H9 (cell line): Measurements from ENCODE around the gene PNPLA2. TPM values are rescaled to one million over a fixed set of nuclear protein-coding genes. Genes with fewer than 3 reads are reported as not detected.
A peak's percentile ranks its signal among the peaks of the same experiment; 100 is the strongest.

ENCODE experiments used
- DNase-seq: peaks from one replicate; pipeline ENCODE4 v3.0.0-alpha.2; 2017
- H2AFZ ChIP-seq: one replicate; pipeline ENCODE4 v1.6.1; 2013; ENCODE audit warnings: mild to moderate bottlenecking, low read length, control low read depth, moderate library complexity
- H2AK5ac ChIP-seq: 2 replicates; pipeline ENCODE4 v1.6.1; 2013; ENCODE audit warnings: low read length, control low read depth, mixed read lengths; ENCODE audit not compliant: insufficient read length
- H2BK120ac ChIP-seq: one replicate; pipeline ENCODE4 v1.6.1; 2013; ENCODE audit warnings: low read depth, mild to moderate bottlenecking, low read length, control low read depth, inconsistent platforms; ENCODE audit not compliant: poor library complexity, severe bottlenecking
- H2BK12ac ChIP-seq: 2 replicates; pipeline ENCODE4 v1.6.1; 2013; ENCODE audit warnings: low read length, control low read depth, mixed read lengths, low read depth; ENCODE audit not compliant: insufficient read length
- H2BK15ac ChIP-seq: 2 replicates; pipeline ENCODE4 v1.6.1; 2013; ENCODE audit warnings: low read depth, low read length, control low read depth
- H2BK20ac ChIP-seq: one replicate; pipeline ENCODE4 v1.6.1; 2013; ENCODE audit warnings: low read depth, mild to moderate bottlenecking, low read length, control low read depth, inconsistent platforms; ENCODE audit not compliant: poor library complexity, severe bottlenecking
- H2BK5ac ChIP-seq: 2 replicates; pipeline ENCODE4 v1.6.1; 2013; ENCODE audit warnings: low read length, control low read depth, mixed read lengths; ENCODE audit not compliant: insufficient read length
- H3K14ac ChIP-seq: 2 replicates; pipeline ENCODE4 v1.6.1; 2013; ENCODE audit warnings: low read length, control low read depth; ENCODE audit not compliant: insufficient read depth
- H3K18ac ChIP-seq: 2 replicates; pipeline ENCODE4 v1.6.1; 2013; ENCODE audit warnings: low read depth, mild to moderate bottlenecking, mixed read lengths, low read length, control low read depth; ENCODE audit not compliant: insufficient read length
- H3K23ac ChIP-seq: 2 replicates; pipeline ENCODE4 v1.6.1; 2013; ENCODE audit warnings: low read length, control low read depth, mixed read lengths, low read depth; ENCODE audit not compliant: insufficient read length
- H3K23me2 ChIP-seq: 2 replicates; pipeline ENCODE4 v1.6.1; 2013; ENCODE audit warnings: low read depth, mild to moderate bottlenecking, mixed read lengths, low read length, control low read depth; ENCODE audit not compliant: insufficient read length, poor library complexity, severe bottlenecking
- H3K27ac ChIP-seq: 2 replicates; pipeline ENCODE4 v1.5.1; 2013; ENCODE audit warnings: low read length, control low read depth, mixed read lengths, low read depth; ENCODE audit not compliant: insufficient read length
- H3K27me3 ChIP-seq: 2 replicates; pipeline ENCODE4 v1.6.1; 2013; ENCODE audit warnings: low read length, control low read depth, inconsistent platforms; ENCODE audit not compliant: insufficient read depth
- H3K4ac ChIP-seq: 2 replicates; pipeline ENCODE4 v1.6.1; 2013; ENCODE audit warnings: low read depth, mild to moderate bottlenecking, control low read depth, inconsistent platforms, low read length, moderate library complexity
- H3K4me1 ChIP-seq: 2 replicates; pipeline ENCODE4 v1.6.1; 2013; ENCODE audit warnings: low read length, control low read depth, inconsistent platforms; ENCODE audit not compliant: insufficient read depth
- H3K4me2 ChIP-seq: 2 replicates; pipeline ENCODE4 v1.6.1; 2013; ENCODE audit warnings: low read length, control low read depth, mixed read lengths; ENCODE audit not compliant: insufficient read length, insufficient read depth
- H3K56ac ChIP-seq: 2 replicates; pipeline ENCODE4 v1.6.1; 2013; ENCODE audit warnings: low read depth, mild to moderate bottlenecking, mixed read lengths, low read length, control low read depth; ENCODE audit not compliant: insufficient read length
- H3K79me1 ChIP-seq: 2 replicates; pipeline ENCODE4 v1.6.1; 2013; ENCODE audit warnings: low read depth, mild to moderate bottlenecking, moderate library complexity, low read length, control low read depth, inconsistent platforms; ENCODE audit not compliant: insufficient read depth, poor library complexity, severe bottlenecking
- H3K79me2 ChIP-seq: 2 replicates; pipeline ENCODE4 v1.6.1; 2013; ENCODE audit warnings: low read length, control low read depth, inconsistent platforms; ENCODE audit not compliant: insufficient read depth
- H3K9ac ChIP-seq: 2 replicates; pipeline ENCODE4 v1.6.1; 2013; ENCODE audit warnings: low read length, control low read depth, mixed read lengths; ENCODE audit not compliant: insufficient read length; ENCODE audit errors: extremely low read depth
- H3K9me3 ChIP-seq: one replicate; pipeline ENCODE4 v1.6.1; 2013; ENCODE audit warnings: low read depth, low read length, inconsistent platforms; ENCODE audit not compliant: control insufficient read depth
- H3T11ph ChIP-seq: one replicate; pipeline ENCODE4 v1.6.1; 2013; ENCODE audit warnings: mild to moderate bottlenecking, low read length, control low read depth, inconsistent platforms
- H4K20me1 ChIP-seq: one replicate; pipeline ENCODE4 v1.6.1; 2013; ENCODE audit not compliant: control insufficient read depth, insufficient read length, insufficient read depth
- H4K5ac ChIP-seq: 2 replicates; pipeline ENCODE4 v1.6.1; 2013; ENCODE audit warnings: low read depth, mild to moderate bottlenecking, mixed read lengths, low read length, control low read depth; ENCODE audit not compliant: insufficient read length
- H4K8ac ChIP-seq: replicated peaks from 2 replicates; pipeline ENCODE4 v1.6.1; 2013; ENCODE audit warnings: low read length, control low read depth, mixed read lengths, low read depth; ENCODE audit not compliant: insufficient read length
- H4K91ac ChIP-seq: 2 replicates; pipeline ENCODE4 v1.6.1; 2013; ENCODE audit warnings: low read depth, mild to moderate bottlenecking, moderate library complexity, mixed read lengths, low read length, control low read depth; ENCODE audit not compliant: insufficient read length
- H3K27ac Mint-ChIP-seq, 3 experiments: 2 replicates in 2 of 3; 3 replicates in 1 of 3; pipeline ENCODE4 v1.8.0; 2020 to 2021; ENCODE audit warnings: mixed read lengths in 3 of 3, mild to moderate bottlenecking in 1 of 3, moderate library complexity in 1 of 3
- H3K27me3 Mint-ChIP-seq: 2 replicates; pipeline ENCODE4 v1.8.0; 2021; ENCODE audit warnings: low read depth, mild to moderate bottlenecking, moderate library complexity, mixed read lengths
- H3K36me3 Mint-ChIP-seq, 3 experiments: 2 replicates in 2 of 3; 3 replicates in 1 of 3; pipeline ENCODE4 v1.8.0; 2020 to 2021; ENCODE audit warnings: low read depth in 3 of 3, mixed read lengths in 3 of 3; ENCODE audit not compliant: insufficient read depth in 1 of 3
- H3K4me1 Mint-ChIP-seq, 2 experiments: 2 replicates each; pipeline ENCODE4 v1.8.0; 2020; ENCODE audit warnings: mixed read lengths in 2 of 2
- H3K4me3 Mint-ChIP-seq, 2 experiments: 2 replicates in 1 of 2; 3 replicates in 1 of 2; pipeline ENCODE4 v1.8.0; 2020 to 2021; ENCODE audit warnings: mild to moderate bottlenecking in 2 of 2, mixed read lengths in 2 of 2, moderate library complexity in 1 of 2
- H3K9me3 Mint-ChIP-seq, 2 experiments: 2 replicates in 1 of 2; 3 replicates in 1 of 2; pipeline ENCODE4 v1.8.0; 2020; ENCODE audit warnings: mild to moderate bottlenecking in 2 of 2, mixed read lengths in 2 of 2, moderate library complexity in 1 of 2
- CTCF ChIP-seq: fragments of 200-600 bp; sonication (generic); conservative IDR thresholded peaks from 3 replicates; pipeline ENCODE4 v1.8.0; 2021; ENCODE audit warnings: antibody characterized with exemption, mild to moderate bottlenecking
- WGBS: extraction: QIAGEN DNeasy Blood & Tissue Kit; methylation state at CpG from one replicate; pipeline ENCODE4 v1.1.7; 2013; ENCODE audit warnings: missing lambda C conversion rate, low lambda C conversion rate, mixed read lengths; ENCODE audit not compliant: insufficient read length; ENCODE audit errors: extremely low coverage; 5-methylcytosine and 5-hydroxymethylcytosine counted together
- total RNA-seq: library from RNA; stranded (reverse); gene quantifications from 2 replicates; pipeline ENCODE4 v1.2.1, GENCODE V29; 2021

The PNPLA2 gene
- total RNA-seq, 1 experiment from 2014 or later: 67.3 TPM

- Histone ChIP-seq H2AFZ (no peak overlapping the region), H4K20me1 (no peaks in the 10 kb centered on the region), H2BK12ac (no peak overlapping the region), H3K23ac (no peak overlapping the region), H3K27me3 (peaks cover 9% of the 10 kb centered on the region; the same call in 1 of the 2 replicates), H3K56ac (no peak overlapping the region), H2BK5ac (no peak overlapping the region), H2BK15ac (no peak overlapping the region), H3K9me3 (no peaks in the 10 kb centered on the region), H3K79me2 (no peaks in the 10 kb centered on the region), H3K4ac (no peak overlapping the region), H2BK20ac (no peak overlapping the region), H3K18ac (no peak overlapping the region), H3K27ac (no peak overlapping the region), H3K14ac (0 out of 2 replicates have a peak overlapping the region, but pooled peaks have one; percentile 24), H3K4me2 (peak overlapping the region; percentile 57), H2BK120ac (no peak overlapping the region), H4K5ac (no peak overlapping the region), H3K79me1 (no peaks in the 10 kb centered on the region), H3K9ac (no peak overlapping the region), H3K4me1 (no peaks in the 10 kb centered on the region; the same call in 1 of the 2 replicates), H2AK5ac (no peak overlapping the region), H3K23me2 (peaks cover 25% of the 10 kb centered on the region), H3T11ph (no peak overlapping the region), H4K8ac (no peak overlapping the region), H4K91ac (no peak overlapping the region)
- peaks cover 27% of the 10 kb centered on the region for H3K27me3 Mint-ChIP-seq
- no peak for TF ChIP-seq CTCF
- DNase-seq: no peak
- no peak overlapping the region for H3K27ac Mint-ChIP-seq
- H3K4me1 Mint-ChIP-seq: peaks cover 28 to 38% of the 10 kb centered on the region in 2 experiments
- no CpG with 5 or more reads among the region's 55 CpGs for WGBS
- peak overlapping the region; percentile 65 to 79 for H3K4me3 Mint-ChIP-seq
- H3K36me3 Mint-ChIP-seq: peaks cover 8 to 24% (median 17%) of the 10 kb centered on the region in 3 experiments; a peak in 5 of 7 replicates
- H3K9me3 Mint-ChIP-seq: no peaks in the 10 kb centered on the region
Measured at GRCh38 chr11:833114-833791, 14.5 kb downstream of the PNPLA2 start.
